Ishikawa (cell line): Measurements from ENCODE around the gene ESRRG.

Source experiments
- EGR1 ChIP-seq: IDR thresholded peaks from 2 replicates; pipeline ENCODE4 v1.6.1; 2012
- EP300 ChIP-seq: IDR thresholded peaks from 2 replicates; pipeline ENCODE4 v1.6.1; 2012; ENCODE audit warnings: borderline replicate concordance
- FOXM1 ChIP-seq: IDR thresholded peaks from 2 replicates; pipeline ENCODE4 v1.6.1; 2012; ENCODE audit warnings: low read depth, borderline replicate concordance
- RAD21 ChIP-seq: IDR thresholded peaks from 2 replicates; pipeline ENCODE4 v1.6.1; 2012; ENCODE audit warnings: low read depth
- REST ChIP-seq: IDR thresholded peaks from 2 replicates; pipeline ENCODE4 v1.6.1; 2012; ENCODE audit warnings: low read depth, mild to moderate bottlenecking
- TAF1 ChIP-seq: IDR thresholded peaks from 2 replicates; pipeline ENCODE4 v1.6.1; 2012; ENCODE audit warnings: low read depth, mild to moderate bottlenecking
- TCF12 ChIP-seq: IDR thresholded peaks from 2 replicates; pipeline ENCODE4 v1.6.1; 2012; ENCODE audit warnings: low read depth
- TEAD4 ChIP-seq: IDR thresholded peaks from 2 replicates; pipeline ENCODE4 v1.6.1; 2012

GRCh38 chr1:216665406-216665805 lies 57.8 kb downstream of the ESRRG start:
- TF ChIP-seq REST: no peak
- no peak for TF ChIP-seq RAD21
- TF ChIP-seq TEAD4: no peak
- TF ChIP-seq TAF1: no peak
- TF ChIP-seq TCF12: no peak
- TF ChIP-seq EP300: no peak
- no peak for TF ChIP-seq FOXM1
- TF ChIP-seq EGR1: no peak
